ENCODE measurements around the gene DISP3.

DISP3 gene

DNA sequence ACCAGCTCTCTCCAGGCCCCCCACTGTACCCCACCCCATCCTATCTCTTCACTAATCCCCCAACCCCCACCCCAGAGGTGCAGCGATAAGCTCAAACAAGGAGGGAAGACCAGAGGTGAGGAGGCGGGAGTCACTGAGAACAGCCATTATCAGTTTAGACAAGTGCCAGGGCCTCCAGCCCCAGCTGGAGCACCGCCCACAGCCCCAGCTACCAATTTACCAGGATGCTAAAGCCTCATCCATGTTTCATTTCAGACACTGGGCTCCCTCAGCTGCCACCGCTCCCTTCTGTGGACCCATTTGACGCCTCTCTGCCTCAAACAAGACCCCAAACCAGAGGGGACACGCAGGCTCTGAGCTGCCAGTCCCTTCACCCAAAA lies 80.6 kb downstream of the DISP3 start:
- Histone ChIP-seq H3K36me3 (ENCODE audit: control insufficient read depth, insufficient read depth, low read length) (no peaks in the 10 kb centered on the region), H3K4me1 (ENCODE audit: control insufficient read depth, insufficient read depth, low read length) (peaks cover 25% of the 10 kb centered on the region), H3K27me3 (ENCODE audit: control insufficient read depth, insufficient read depth, low read length) (peaks cover 16% of the 10 kb centered on the region), H3K9ac (ENCODE audit: low read length) (no peak overlapping the region), H3K9me3 (ENCODE audit: control insufficient read depth, insufficient read depth, low read depth, low read length) (no peaks in the 10 kb centered on the region), H3K4me3 (ENCODE audit: low read depth, low read length) (no peak overlapping the region), H3K27ac (ENCODE audit: low read depth, low read length) (no peak overlapping the region)

DNA sequence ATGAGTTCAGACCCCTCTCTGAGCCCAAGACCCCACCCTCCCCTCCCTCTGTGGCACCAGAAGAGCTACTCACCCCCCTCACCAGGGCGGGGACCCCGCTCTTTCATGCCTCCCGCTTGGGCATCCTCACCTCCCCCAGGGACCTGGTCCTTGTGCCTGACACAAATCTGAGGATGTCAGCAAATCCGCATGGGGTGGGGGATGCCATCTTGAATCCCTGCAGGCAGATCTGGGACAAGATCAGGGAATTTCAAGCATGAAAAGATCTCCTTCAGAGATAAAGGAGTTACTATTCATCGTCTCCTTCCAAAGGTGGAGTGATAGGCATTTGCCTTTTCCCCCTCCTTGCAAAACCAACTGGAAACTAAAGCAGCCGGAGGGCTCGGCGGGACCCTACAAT lies 81.1 kb downstream of the DISP3 start:
- Histone ChIP-seq H3K27ac (ENCODE audit: low read depth, low read length) (no peak overlapping the region), H3K36me3 (ENCODE audit: control insufficient read depth, insufficient read depth, low read length) (no peaks in the 10 kb centered on the region), H3K4me1 (ENCODE audit: control insufficient read depth, insufficient read depth, low read length) (peaks cover 25% of the 10 kb centered on the region), H3K27me3 (ENCODE audit: control insufficient read depth, insufficient read depth, low read length) (peaks cover 16% of the 10 kb centered on the region), H3K9me3 (ENCODE audit: control insufficient read depth, insufficient read depth, low read depth, low read length) (no peaks in the 10 kb centered on the region), H3K4me3 (ENCODE audit: low read depth, low read length) (no peak overlapping the region), H3K9ac (ENCODE audit: low read length) (no peak overlapping the region)

DNA sequence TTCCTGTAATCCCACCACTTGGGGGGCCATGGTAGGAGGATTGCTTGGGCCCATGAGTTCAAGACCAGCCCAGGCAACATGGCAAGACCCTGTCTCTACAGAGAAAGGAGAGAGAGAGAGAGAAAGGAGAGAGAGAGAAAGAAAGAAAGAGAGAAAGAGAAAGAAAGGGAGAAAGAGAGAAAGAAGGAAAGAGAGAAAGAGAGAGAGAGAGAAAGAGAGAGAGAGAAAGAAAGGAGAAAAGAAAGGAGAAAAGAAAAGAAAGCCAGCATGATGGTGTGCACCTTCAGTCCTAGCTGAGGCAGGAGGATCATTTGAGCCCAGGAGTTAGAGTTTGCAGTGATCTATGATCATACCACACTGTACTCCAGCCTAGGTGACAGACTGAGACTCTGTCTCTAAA lies 82.8 kb downstream of the DISP3 start:
- Histone ChIP-seq H3K4me3 (ENCODE audit: low read depth, low read length) (no peak overlapping the region), H3K27ac (ENCODE audit: low read depth, low read length) (no peak overlapping the region), H3K9ac (ENCODE audit: low read length) (no peak overlapping the region), H3K36me3 (ENCODE audit: control insufficient read depth, insufficient read depth, low read length) (no peaks in the 10 kb centered on the region), H3K9me3 (ENCODE audit: control insufficient read depth, insufficient read depth, low read depth, low read length) (no peaks in the 10 kb centered on the region), H3K27me3 (ENCODE audit: control insufficient read depth, insufficient read depth, low read length) (peaks cover 7% of the 10 kb centered on the region; the same call in 1 of the 2 replicates), H3K4me1 (ENCODE audit: control insufficient read depth, insufficient read depth, low read length) (peaks cover 36% of the 10 kb centered on the region)

DNA sequence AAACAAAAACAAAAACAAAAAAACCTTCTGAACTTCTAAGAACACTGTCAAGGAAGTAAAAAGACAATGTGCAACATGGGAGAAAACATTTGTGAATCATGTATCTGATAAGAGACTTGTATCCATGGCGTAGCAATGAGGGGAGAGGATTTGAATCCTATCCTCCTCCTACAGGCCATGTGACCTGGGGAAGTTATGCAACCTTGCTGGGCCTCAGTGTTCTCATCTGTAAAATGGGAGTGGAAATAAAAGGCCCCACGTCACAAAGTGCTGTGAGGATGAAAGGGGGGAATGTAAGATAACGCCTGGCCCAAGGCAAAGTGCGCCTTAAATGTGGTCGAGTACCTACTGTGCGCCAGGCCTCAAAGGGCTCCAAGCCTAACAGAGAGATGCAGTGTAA lies 83.7 kb downstream of the DISP3 start:
- no peak overlapping the region for H3K9ac ChIP-seq (ENCODE audit: low read length)
- no peak overlapping the region for H3K27ac ChIP-seq (ENCODE audit: low read depth, low read length)
- peaks cover 41% of the 10 kb centered on the region for H3K4me1 ChIP-seq (ENCODE audit: control insufficient read depth, insufficient read depth, low read length)
- H3K36me3 ChIP-seq (ENCODE audit: control insufficient read depth, insufficient read depth, low read length) = no peaks in the 10 kb centered on the region
- H3K27me3 ChIP-seq (ENCODE audit: control insufficient read depth, insufficient read depth, low read length) = no peaks in the 10 kb centered on the region
- H3K4me3 ChIP-seq (ENCODE audit: low read depth, low read length) = no peak overlapping the region
- no peaks in the 10 kb centered on the region for H3K9me3 ChIP-seq (ENCODE audit: control insufficient read depth, insufficient read depth, low read depth, low read length)

DNA sequence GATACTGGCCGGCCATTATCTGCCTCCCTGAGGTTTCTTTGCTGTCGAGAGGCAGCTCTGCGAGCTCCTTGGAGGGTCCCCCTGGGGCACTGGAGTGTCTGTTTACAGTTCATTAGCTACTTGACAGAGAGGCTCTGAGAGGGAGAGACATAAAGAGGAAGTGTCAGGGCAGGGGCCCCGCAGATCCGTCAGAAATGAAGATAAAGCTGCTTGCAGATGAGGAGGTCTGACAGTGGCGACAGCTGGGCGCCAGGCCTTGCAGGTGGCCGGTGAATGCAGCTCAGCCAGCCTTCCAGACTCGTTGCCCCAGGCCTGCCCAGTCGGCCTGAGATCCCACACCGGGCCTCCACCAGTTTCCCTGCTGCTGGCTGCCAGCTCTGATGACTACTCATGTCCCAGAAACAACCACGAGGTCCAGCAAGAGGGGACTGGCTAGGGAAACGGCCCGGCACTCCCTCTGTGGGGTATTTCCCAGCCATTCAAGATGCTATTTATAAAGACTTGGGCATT lies 84.7 kb downstream of the DISP3 start:
- H3K4me1 ChIP-seq (ENCODE audit: control insufficient read depth, insufficient read depth, low read length) = peaks cover 34% of the 10 kb centered on the region
- H3K27ac ChIP-seq (ENCODE audit: low read depth, low read length) = no peak overlapping the region; the same call in 1 of the 2 replicates
- H3K27me3 ChIP-seq (ENCODE audit: control insufficient read depth, insufficient read depth, low read length) = no peaks in the 10 kb centered on the region
- no peak overlapping the region for H3K4me3 ChIP-seq (ENCODE audit: low read depth, low read length)
- H3K9ac ChIP-seq (ENCODE audit: low read length) = no peak overlapping the region
- H3K36me3 ChIP-seq (ENCODE audit: control insufficient read depth, insufficient read depth, low read length) = no peaks in the 10 kb centered on the region
- no peaks in the 10 kb centered on the region for H3K9me3 ChIP-seq (ENCODE audit: control insufficient read depth, insufficient read depth, low read depth, low read length)

DNA sequence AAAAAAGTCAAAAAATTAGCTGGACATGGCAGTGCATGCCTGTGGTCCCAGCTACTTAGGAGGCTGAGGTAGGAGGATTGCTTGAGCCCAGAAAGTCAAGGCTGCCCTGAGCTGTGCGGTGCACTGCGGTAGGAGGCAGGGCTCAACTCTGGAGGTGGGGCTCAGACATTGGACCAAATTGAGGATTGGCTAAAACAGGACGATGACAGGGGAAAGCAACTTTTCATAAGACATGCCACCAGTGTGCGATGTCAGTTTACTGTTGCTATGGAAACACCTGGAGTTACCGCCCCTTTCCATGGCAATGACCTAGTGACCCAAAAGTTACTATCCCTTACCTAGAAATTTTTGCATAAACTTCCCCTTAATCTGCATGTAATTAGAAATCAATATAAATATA lies 85.3 kb downstream of the DISP3 start:
- peak overlapping the region; percentile 20 for H3K9ac ChIP-seq (ENCODE audit: low read length)
- H3K36me3 ChIP-seq (ENCODE audit: control insufficient read depth, insufficient read depth, low read length) = no peaks in the 10 kb centered on the region
- H3K27me3 ChIP-seq (ENCODE audit: control insufficient read depth, insufficient read depth, low read length) = no peaks in the 10 kb centered on the region
- H3K27ac ChIP-seq (ENCODE audit: low read depth, low read length) = no peak overlapping the region; the same call in 1 of the 2 replicates
- no peaks in the 10 kb centered on the region for H3K9me3 ChIP-seq (ENCODE audit: control insufficient read depth, insufficient read depth, low read depth, low read length)
- no peak overlapping the region for H3K4me3 ChIP-seq (ENCODE audit: low read depth, low read length)
- H3K4me1 ChIP-seq (ENCODE audit: control insufficient read depth, insufficient read depth, low read length) = peaks cover 34% of the 10 kb centered on the region

DNA sequence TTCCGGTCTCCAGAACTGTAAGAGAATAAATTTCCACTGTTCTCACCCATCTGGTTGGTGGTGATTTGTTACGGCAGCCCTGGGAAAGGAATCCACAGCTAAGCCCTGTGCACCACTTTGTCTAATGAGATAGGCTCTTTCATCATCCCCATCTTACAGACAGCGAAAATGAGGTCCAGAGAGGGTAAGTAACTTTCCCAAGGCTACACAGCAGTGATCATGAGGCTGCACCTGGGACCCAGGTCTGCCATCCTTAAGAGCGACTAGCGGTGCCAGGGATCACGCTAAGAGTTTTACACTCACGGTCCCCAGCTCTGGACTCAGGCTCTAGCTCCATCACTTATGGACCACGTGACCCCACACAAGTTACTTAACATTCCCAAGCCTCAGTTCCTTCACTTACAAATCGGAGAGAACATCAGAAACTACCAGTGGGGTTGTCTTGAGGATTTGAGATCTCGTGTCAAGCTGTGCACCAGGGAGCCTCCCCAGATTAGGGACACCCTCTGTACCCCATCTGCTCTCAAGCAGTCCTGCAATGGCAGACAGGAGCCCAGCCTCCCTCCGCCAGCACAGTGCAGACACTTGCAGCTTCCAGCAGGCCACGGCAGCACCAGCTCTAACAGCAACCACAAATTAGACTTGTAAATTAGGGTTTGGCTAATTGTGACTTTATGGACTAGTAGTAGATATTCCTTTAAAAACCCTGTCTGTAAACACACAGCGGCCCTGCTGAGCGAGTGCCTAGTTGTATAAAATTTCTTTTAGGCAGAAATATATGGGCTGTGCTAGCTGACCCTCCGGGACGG lies 87.3 kb downstream of the DISP3 start:
- H3K9me3 ChIP-seq (ENCODE audit: control insufficient read depth, insufficient read depth, low read depth, low read length) = no peaks in the 10 kb centered on the region
- H3K4me3 ChIP-seq (ENCODE audit: low read depth, low read length) = no peak overlapping the region
- H3K36me3 ChIP-seq (ENCODE audit: control insufficient read depth, insufficient read depth, low read length) = no peaks in the 10 kb centered on the region
- H3K27me3 ChIP-seq (ENCODE audit: control insufficient read depth, insufficient read depth, low read length) = no peaks in the 10 kb centered on the region
- H3K4me1 ChIP-seq (ENCODE audit: control insufficient read depth, insufficient read depth, low read length) = peaks cover 34% of the 10 kb centered on the region
- H3K9ac ChIP-seq (ENCODE audit: low read length) = no peak overlapping the region
- H3K27ac ChIP-seq (ENCODE audit: low read depth, low read length) = no peak overlapping the region

DNA sequence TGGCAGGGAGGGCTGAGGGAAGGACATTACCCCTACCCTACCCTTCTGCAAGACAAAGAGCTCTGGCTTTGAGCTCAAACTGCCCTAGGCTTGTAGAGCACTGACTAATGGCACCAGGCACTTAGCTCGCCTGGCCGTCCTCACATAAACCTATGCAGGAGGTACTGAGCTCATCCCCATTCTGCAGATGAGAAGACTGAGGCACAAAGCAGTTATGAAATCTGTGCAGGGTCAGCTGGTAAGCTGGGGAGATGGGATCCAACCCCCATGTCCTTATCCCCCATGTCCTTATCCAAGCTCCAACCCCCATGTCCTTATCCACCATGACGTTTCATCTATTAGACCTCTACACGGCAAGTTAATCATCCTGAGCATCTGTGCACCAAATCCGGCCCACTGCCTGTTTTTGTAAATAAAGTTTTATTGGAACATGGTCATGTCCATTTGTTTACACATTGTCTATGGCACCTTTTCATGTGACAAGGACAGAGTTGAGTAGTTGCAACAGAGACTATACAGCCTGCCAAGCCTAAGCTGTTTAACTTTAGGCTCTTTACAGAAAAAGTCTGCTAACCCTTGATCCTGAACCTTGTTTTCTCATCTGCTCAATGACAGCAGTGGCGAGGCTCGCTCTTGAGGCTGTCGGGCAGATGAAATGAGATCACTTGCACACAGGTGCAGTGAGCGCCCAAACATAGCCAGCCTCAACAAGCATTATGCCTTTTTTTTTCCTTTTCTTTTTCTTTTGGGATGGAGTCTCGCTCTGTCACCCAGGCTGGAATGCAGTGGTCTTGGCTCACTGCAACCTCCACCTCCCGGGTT lies 88.5 kb downstream of the DISP3 start:
- H3K36me3 ChIP-seq (ENCODE audit: control insufficient read depth, insufficient read depth, low read length) = no peaks in the 10 kb centered on the region
- H3K9me3 ChIP-seq (ENCODE audit: control insufficient read depth, insufficient read depth, low read depth, low read length) = no peaks in the 10 kb centered on the region
- H3K27ac ChIP-seq (ENCODE audit: low read depth, low read length) = no peak overlapping the region
- no peaks in the 10 kb centered on the region for H3K27me3 ChIP-seq (ENCODE audit: control insufficient read depth, insufficient read depth, low read length)
- H3K9ac ChIP-seq (ENCODE audit: low read length) = no peak overlapping the region
- H3K4me1 ChIP-seq (ENCODE audit: control insufficient read depth, insufficient read depth, low read length) = peaks cover 37% of the 10 kb centered on the region
- H3K4me3 ChIP-seq (ENCODE audit: low read depth, low read length) = no peak overlapping the region

DNA sequence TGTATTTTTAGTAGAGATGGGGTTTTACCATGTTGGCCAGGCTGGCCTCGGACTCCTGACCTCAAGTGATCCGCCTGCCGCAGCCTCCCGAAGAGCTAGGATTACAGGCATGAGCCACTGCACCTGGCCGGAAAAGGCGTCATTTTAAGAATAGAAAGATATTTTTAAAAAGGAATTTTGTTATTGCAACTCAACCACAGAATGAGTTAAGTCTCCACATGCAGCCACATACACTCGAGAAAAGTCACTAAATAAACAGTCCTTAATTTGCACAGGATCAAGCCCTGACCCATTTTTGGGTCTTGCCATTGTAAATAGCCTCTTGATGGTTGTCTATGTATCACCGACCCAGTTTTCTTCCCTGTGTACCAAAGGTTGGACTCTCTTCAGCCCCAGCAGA lies 89.7 kb downstream of the DISP3 start:
- Histone ChIP-seq H3K9ac (ENCODE audit: low read length) (no peak overlapping the region), H3K9me3 (ENCODE audit: control insufficient read depth, insufficient read depth, low read depth, low read length) (no peaks in the 10 kb centered on the region), H3K27ac (ENCODE audit: low read depth, low read length) (no peak overlapping the region), H3K27me3 (ENCODE audit: control insufficient read depth, insufficient read depth, low read length) (no peaks in the 10 kb centered on the region), H3K4me1 (ENCODE audit: control insufficient read depth, insufficient read depth, low read length) (peaks cover 30% of the 10 kb centered on the region), H3K4me3 (ENCODE audit: low read depth, low read length) (no peak overlapping the region), H3K36me3 (ENCODE audit: control insufficient read depth, insufficient read depth, low read length) (no peaks in the 10 kb centered on the region)

DNA sequence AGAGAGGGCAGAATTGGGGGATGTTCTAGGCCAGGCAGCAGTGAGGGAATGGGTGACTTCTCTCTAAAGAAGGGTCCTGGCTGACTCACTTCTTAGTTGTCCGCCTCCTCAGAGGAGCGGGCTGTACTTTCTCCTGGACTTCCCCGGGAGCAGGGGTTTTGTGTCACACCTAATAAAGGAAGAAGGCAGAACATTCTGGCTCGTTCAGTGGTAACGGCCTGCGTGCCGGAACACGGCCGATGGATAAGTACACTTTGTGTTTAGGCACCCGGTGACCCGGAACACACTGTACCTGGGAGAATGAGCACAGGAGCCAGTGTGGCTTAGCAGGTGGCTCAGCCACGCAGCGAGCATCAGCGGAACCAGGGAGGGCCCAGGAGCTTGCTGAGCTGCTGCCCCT lies 90.6 kb downstream of the DISP3 start:
- no peak overlapping the region for H3K27ac ChIP-seq (ENCODE audit: low read depth, low read length)
- H3K9ac ChIP-seq (ENCODE audit: low read length) = no peak overlapping the region
- no peak overlapping the region for H3K4me3 ChIP-seq (ENCODE audit: low read depth, low read length)
- no peaks in the 10 kb centered on the region for H3K9me3 ChIP-seq (ENCODE audit: control insufficient read depth, insufficient read depth, low read depth, low read length)
- H3K4me1 ChIP-seq (ENCODE audit: control insufficient read depth, insufficient read depth, low read length) = peaks cover 22% of the 10 kb centered on the region
- H3K27me3 ChIP-seq (ENCODE audit: control insufficient read depth, insufficient read depth, low read length) = no peaks in the 10 kb centered on the region
- H3K36me3 ChIP-seq (ENCODE audit: control insufficient read depth, insufficient read depth, low read length) = no peaks in the 10 kb centered on the region

DNA sequence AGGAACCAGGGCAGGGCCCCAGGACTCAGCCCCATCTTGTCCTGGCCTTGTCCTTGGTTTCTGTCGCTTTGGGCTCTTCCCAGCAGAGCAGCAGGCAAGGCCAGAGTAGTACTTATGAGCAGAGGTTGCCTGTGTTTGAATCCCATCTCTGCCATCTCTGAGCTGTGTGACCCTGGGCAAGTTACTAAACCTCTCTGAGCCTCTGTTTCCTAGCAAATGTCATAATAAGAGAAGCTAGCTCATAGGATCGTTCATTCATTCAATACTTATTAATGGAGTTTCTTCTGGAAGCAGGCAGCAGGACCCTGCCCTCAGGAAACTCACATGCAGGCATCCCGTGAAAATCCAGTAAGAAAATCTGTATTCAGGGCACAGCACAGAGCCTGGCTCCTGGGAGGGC lies 91.0 kb downstream of the DISP3 start:
- Histone ChIP-seq H3K27me3 (ENCODE audit: control insufficient read depth, insufficient read depth, low read length) (no peaks in the 10 kb centered on the region), H3K4me1 (ENCODE audit: control insufficient read depth, insufficient read depth, low read length) (peaks cover 19% of the 10 kb centered on the region), H3K36me3 (ENCODE audit: control insufficient read depth, insufficient read depth, low read length) (no peaks in the 10 kb centered on the region), H3K4me3 (ENCODE audit: low read depth, low read length) (no peak overlapping the region), H3K9ac (ENCODE audit: low read length) (no peak overlapping the region), H3K9me3 (ENCODE audit: control insufficient read depth, insufficient read depth, low read depth, low read length) (no peaks in the 10 kb centered on the region), H3K27ac (ENCODE audit: low read depth, low read length) (no peak overlapping the region)

All from HUES6 (cell line).